Inferior parietal cortex (tissue), 1 donor: ENCODE results near the gene ADD1.
A peak's percentile ranks its signal among the peaks of the same experiment; 100 is the strongest.

Source experiments
- DNase-seq: peaks from one replicate; pipeline ENCODE4 v3.0.0-alpha.2; 2016; ENCODE audit errors: extremely low spot score

ADD1 gene

GRCh38 chr4:2805712-2806389 lies 37.8 kb upstream of the ADD1 start:
- DNase-seq, result no peak

- peak; percentile 43 for DNase-seq
Measured at GRCh38 chr4:2806390-2807355, 37.0 kb upstream of the ADD1 start.

GRCh38 chr4:2807571-2807970 lies 36.1 kb upstream of the ADD1 start:
- no peak for DNase-seq

GRCh38 chr4:2808001-2808400 lies 35.6 kb upstream of the ADD1 start:
- no peak for DNase-seq

- DNase-seq, result no peak
Measured at GRCh38 chr4:2809610-2810180, 33.9 kb upstream of the ADD1 start.

- DNase-seq, result no peak
Measured at GRCh38 chr4:2810388-2810787, 33.3 kb upstream of the ADD1 start.

- no peak for DNase-seq
Measured at GRCh38 chr4:2811830-2812611, 31.6 kb upstream of the ADD1 start.

- no peak for DNase-seq
Measured at GRCh38 chr4:2812612-2813354, 30.9 kb upstream of the ADD1 start.

- DNase-seq, result no peak
Measured at GRCh38 chr4:2813446-2814405, 29.9 kb upstream of the ADD1 start.

- no peak for DNase-seq
Measured at GRCh38 chr4:2814627-2815270, 28.9 kb upstream of the ADD1 start.

- no peak for DNase-seq
Measured at GRCh38 chr4:2816401-2816954, 27.2 kb upstream of the ADD1 start.

- DNase-seq, result no peak
Measured at GRCh38 chr4:2817137-2817536, 26.5 kb upstream of the ADD1 start.

- no peak for DNase-seq
Measured at GRCh38 chr4:2817701-2818350, 25.8 kb upstream of the ADD1 start.

- no peak for DNase-seq
Measured at GRCh38 chr4:2818351-2818939, 25.2 kb upstream of the ADD1 start.

GRCh38 chr4:2819244-2820215 lies 24.1 kb upstream of the ADD1 start:
- DNase-seq, result no peak

- no peak for DNase-seq
Measured at GRCh38 chr4:2820216-2820982, 23.2 kb upstream of the ADD1 start.
